ENCODE measurements around the gene TNFAIP2. TPM values are rescaled to one million over a fixed set of nuclear protein-coding genes. Genes with fewer than 3 reads are reported as not detected.

TNFAIP2 gene
- total RNA-seq, 2 experiments from 2014 or later: 0.50 to 0.56 TPM

- H3K4me1 Mint-ChIP-seq (ENCODE audit: low read depth): no peaks in the 10 kb centered on the region
- intact Hi-C loops (cut with micrococcal nuclease): no loop called here
- H3K36me3 Mint-ChIP-seq: no peaks in the 10 kb centered on the region
- DNase-seq: no peak
- ChIA-PET POLR2A (no interaction called here), CTCF (interaction anchor here (2.7 kb wide), 1 partner anchor 25 kb away, joined by 12 read pairs; no protein-coding TSS in a partner anchor)
- H3K27me3 Mint-ChIP-seq: peaks cover 5% of the 10 kb centered on the region
- H3K4me3 Mint-ChIP-seq: no peak overlapping the region
- no peak overlapping the region for H3K27ac Mint-ChIP-seq
- H3K9me3 Mint-ChIP-seq: no peaks in the 10 kb centered on the region
Observed at GRCh38 chr14:103130017-103130764, 6.9 kb downstream of the TNFAIP2 start.

- H3K9me3 Mint-ChIP-seq: no peaks in the 10 kb centered on the region
- H3K36me3 Mint-ChIP-seq: no peaks in the 10 kb centered on the region
- no peak overlapping the region for H3K4me3 Mint-ChIP-seq
- ChIA-PET POLR2A (interaction anchor here (0.6 kb wide), 1 partner anchor 343 kb away, joined by 3 read pairs; no protein-coding TSS in a partner anchor), CTCF (interaction anchor here (2.7 kb wide), 1 partner anchor 26 kb away, joined by 12 read pairs; no protein-coding TSS in a partner anchor)
- no peak overlapping the region for H3K27ac Mint-ChIP-seq
- H3K27me3 Mint-ChIP-seq: peaks cover 5% of the 10 kb centered on the region
- no peaks in the 10 kb centered on the region for H3K4me1 Mint-ChIP-seq (ENCODE audit: low read depth)
- DNase-seq: no peak
- intact Hi-C loops (cut with micrococcal nuclease): no loop called here
Observed at GRCh38 chr14:103130965-103131364, 7.7 kb downstream of the TNFAIP2 start.

DNA sequence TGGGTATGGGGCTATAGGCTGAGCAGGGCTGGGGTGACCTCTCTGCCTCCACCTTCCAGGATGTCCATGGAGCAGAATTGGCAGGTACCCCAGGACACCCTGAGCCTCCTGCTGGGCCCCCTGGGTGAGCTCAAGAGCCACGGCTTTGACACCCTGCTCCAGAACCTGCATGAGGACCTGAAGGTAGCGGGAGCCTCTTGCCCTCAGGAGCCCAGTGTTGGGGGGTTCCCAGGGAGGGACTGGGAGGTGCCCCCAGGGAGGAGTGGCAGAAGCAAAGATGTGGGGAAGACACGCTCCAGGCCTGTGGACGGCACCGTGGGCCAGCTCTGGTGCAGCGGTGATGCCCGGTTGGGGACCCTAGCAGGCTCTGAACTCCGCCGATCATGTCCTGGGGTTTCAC lies 8.3 kb downstream of the TNFAIP2 start:
- ChIA-PET CTCF (interaction anchor here (2.7 kb wide), 1 partner anchor 27 kb away, joined by 12 read pairs; no protein-coding TSS in a partner anchor), POLR2A (interaction anchor here (0.6 kb wide), 1 partner anchor 344 kb away, joined by 3 read pairs; no protein-coding TSS in a partner anchor)
- no peak overlapping the region for H3K27ac Mint-ChIP-seq
- peaks cover 5% of the 10 kb centered on the region for H3K27me3 Mint-ChIP-seq
- intact Hi-C loops (cut with micrococcal nuclease): no loop called here
- no peak overlapping the region for H3K4me3 Mint-ChIP-seq
- no peak for DNase-seq
- H3K36me3 Mint-ChIP-seq: no peaks in the 10 kb centered on the region
- no peaks in the 10 kb centered on the region for H3K4me1 Mint-ChIP-seq (ENCODE audit: low read depth)
- H3K9me3 Mint-ChIP-seq: no peaks in the 10 kb centered on the region

DNA sequence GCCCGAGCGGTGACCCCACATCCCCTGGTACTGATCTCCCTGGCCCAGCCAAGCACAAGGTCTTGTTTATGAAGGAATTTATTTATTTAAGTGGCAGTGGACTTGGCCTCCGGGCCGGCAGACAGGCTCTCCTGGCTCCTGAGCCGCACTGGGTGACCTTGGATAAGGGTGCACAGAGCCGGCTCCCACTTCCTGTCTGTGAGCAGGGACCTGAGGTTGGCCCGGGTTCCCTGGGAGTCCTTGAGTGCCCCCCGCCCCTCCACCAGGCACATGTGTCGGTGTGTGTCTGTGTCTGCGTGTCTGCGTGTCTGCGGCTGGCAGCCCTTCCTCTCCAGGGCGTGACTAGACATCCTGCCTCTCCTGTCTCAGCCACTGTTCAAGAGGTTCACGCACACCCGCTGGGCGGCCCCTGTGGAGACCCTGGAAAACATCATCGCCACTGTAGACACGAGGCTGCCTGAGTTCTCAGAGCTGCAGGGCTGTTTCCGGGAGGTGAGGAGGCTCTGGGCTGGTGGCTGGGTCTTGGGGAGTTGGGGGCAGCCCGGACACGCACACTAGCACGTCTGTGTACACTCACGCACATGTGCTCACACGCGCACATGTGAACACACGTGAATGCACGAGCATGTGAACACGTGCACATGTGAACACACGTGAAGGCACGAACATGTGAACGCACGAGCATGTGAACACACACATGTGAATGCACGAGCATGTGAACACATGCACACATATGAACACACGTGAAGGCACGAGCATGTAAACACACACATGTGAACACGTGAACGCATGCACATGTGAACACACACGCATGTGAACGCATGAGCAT lies 9.3 kb downstream of the TNFAIP2 start:
- H3K4me1 Mint-ChIP-seq (ENCODE audit: low read depth): no peaks in the 10 kb centered on the region

GRCh38 chr14:103133210-103134140 lies 10.2 kb downstream of the TNFAIP2 start:
- no peaks in the 10 kb centered on the region for H3K9me3 Mint-ChIP-seq
- ChIA-PET CTCF (no interaction called here), POLR2A (no interaction called here)
- no peaks in the 10 kb centered on the region for H3K36me3 Mint-ChIP-seq
- no peaks in the 10 kb centered on the region for H3K4me1 Mint-ChIP-seq (ENCODE audit: low read depth)
- no peak for DNase-seq
- intact Hi-C loops (cut with micrococcal nuclease): no loop called here
- H3K27ac Mint-ChIP-seq: no peak overlapping the region
- H3K27me3 Mint-ChIP-seq: peaks cover 5% of the 10 kb centered on the region
- no peak overlapping the region for H3K4me3 Mint-ChIP-seq

More for the DNA sequence above, 9.3 kb downstream of the TNFAIP2 start:
- H3K27ac Mint-ChIP-seq: no peak overlapping the region
- intact Hi-C loops (cut with micrococcal nuclease): no loop called here
- H3K4me3 Mint-ChIP-seq: no peak overlapping the region
- ChIA-PET CTCF (no interaction called here), POLR2A (no interaction called here)
- peaks cover 5% of the 10 kb centered on the region for H3K27me3 Mint-ChIP-seq
- H3K9me3 Mint-ChIP-seq: no peaks in the 10 kb centered on the region
- H3K36me3 Mint-ChIP-seq: no peaks in the 10 kb centered on the region
- DNase-seq: no peak

GRCh38 chr14:103134405-103134804 lies 11.1 kb downstream of the TNFAIP2 start:
- POLR2A ChIA-PET: no interaction called here
- H3K36me3 Mint-ChIP-seq: no peaks in the 10 kb centered on the region
- intact Hi-C loops (cut with micrococcal nuclease): no loop called here
- peaks cover 4% of the 10 kb centered on the region for H3K27me3 Mint-ChIP-seq
- no peaks in the 10 kb centered on the region for H3K9me3 Mint-ChIP-seq
- no peak overlapping the region for H3K27ac Mint-ChIP-seq
- H3K4me1 Mint-ChIP-seq (ENCODE audit: low read depth): no peaks in the 10 kb centered on the region
- DNase-seq: no peak
- H3K4me3 Mint-ChIP-seq: no peak overlapping the region
- CTCF ChIA-PET: interaction anchor here (3.4 kb wide), 1 partner anchor 30 kb away, joined by 15 read pairs; no protein-coding TSS in a partner anchor

DNA sequence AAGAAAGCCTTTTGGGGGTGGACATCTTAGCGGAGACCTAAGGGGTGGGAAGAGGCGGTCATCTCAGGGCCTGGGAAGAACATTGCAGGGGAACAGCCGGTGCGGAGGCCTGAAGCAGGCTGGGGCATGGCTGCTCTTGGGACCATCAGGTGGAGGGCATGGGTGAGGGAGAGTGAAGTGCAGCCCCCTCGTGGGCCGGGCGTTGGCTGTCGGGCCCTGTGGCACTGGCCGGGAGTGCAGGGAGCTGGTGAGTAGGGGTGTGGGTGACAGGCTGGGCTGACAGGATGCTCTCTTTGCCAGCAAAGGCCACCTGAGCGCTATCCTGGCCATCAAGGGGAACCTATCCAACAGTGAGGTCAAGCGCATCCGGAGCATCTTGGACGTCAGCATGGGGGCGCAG lies 11.7 kb downstream of the TNFAIP2 start:
- Mint-ChIP-seq H3K9me3 (no peaks in the 10 kb centered on the region), H3K27me3 (peaks cover 7% of the 10 kb centered on the region), H3K36me3 (no peaks in the 10 kb centered on the region), H3K4me3 (no peak overlapping the region), H3K4me1 (ENCODE audit: low read depth) (no peaks in the 10 kb centered on the region), H3K27ac (no peak overlapping the region)
- CTCF ChIA-PET: interaction anchor here (3.4 kb wide), 1 partner anchor 30 kb away, joined by 15 read pairs; no protein-coding TSS in a partner anchor
- no peak for DNase-seq
- POLR2A ChIA-PET: no interaction called here
- intact Hi-C loops (cut with micrococcal nuclease): no loop called here

DNA sequence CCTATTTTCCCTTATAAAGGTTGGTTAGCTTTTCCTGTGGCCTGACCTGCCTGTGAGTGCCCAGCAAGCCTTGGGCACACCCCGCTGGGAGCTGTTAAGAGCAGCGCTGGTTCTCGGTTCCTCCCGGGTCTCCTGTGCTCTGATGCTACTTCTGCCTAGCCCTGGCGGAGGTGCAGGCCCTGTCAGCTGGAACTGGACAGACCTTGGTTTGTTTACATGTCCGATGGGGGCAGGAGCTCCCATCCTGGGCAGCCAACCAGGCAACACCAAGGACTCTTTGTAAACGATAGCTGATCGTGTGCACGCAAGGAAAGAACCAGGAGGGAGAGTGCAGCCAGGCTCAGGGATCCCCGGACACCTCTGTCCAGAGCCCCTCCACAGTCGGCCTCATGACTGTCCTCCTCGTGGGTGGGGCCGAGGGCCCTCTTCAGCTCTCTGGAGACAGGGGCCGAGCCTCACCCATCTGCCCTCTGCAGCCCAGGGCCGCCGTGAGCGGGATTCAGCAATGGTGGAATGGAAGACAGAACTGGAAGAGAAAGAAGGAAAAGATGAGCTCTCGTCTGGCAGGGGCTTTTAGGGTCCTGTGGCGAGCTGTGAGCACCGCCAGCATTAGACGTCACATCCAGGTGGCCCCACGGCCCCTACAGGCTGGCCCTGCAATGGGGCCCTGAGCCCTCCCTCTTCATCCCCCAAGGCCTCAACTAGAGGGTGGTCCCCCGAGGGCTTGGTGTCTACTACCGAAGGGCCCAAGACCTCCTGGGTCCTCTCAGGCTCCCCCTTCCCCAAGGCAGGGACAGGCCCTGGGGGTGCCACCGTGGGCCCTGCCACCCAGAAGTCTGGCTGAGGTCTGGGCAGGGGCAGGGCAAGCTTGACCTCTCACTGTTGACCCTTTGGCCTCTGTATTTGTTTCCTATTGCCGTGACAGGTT lies 12.3 kb downstream of the TNFAIP2 start:
- peaks cover 4% of the 10 kb centered on the region for H3K4me1 Mint-ChIP-seq (ENCODE audit: low read depth)
- H3K27ac Mint-ChIP-seq: no peak overlapping the region
- no peaks in the 10 kb centered on the region for H3K36me3 Mint-ChIP-seq
- intact Hi-C loops (cut with micrococcal nuclease): no loop called here
- no peaks in the 10 kb centered on the region for H3K9me3 Mint-ChIP-seq
- no peak overlapping the region for H3K4me3 Mint-ChIP-seq
- ChIA-PET POLR2A (interaction anchor here (0.6 kb wide), 1 partner anchor 13 kb away, joined by 3 read pairs; no protein-coding TSS in a partner anchor), CTCF (interaction anchor here (3.4 kb wide), 1 partner anchor 31 kb away, joined by 15 read pairs; no protein-coding TSS in a partner anchor)
- peaks cover 8% of the 10 kb centered on the region for H3K27me3 Mint-ChIP-seq
- DNase-seq: no peak

GRCh38 chr14:103136388-103137271 lies 13.4 kb downstream of the TNFAIP2 start:
- H3K27me3 Mint-ChIP-seq: peaks cover 15% of the 10 kb centered on the region
- ChIA-PET POLR2A (no interaction called here), CTCF (interaction anchor here (0.5 to 3.4 kb wide), 2 partner anchors 32 to 254 kb away, joined by 3 to 15 read pairs; no protein-coding TSS in a partner anchor)
- H3K36me3 Mint-ChIP-seq: no peaks in the 10 kb centered on the region
- peaks cover 6% of the 10 kb centered on the region for H3K4me1 Mint-ChIP-seq (ENCODE audit: low read depth)
- intact Hi-C loops (cut with micrococcal nuclease): no loop called here
- H3K27ac Mint-ChIP-seq: no peak overlapping the region
- H3K9me3 Mint-ChIP-seq: no peaks in the 10 kb centered on the region
- no peak for DNase-seq
- H3K4me3 Mint-ChIP-seq: no peak overlapping the region

DNA sequence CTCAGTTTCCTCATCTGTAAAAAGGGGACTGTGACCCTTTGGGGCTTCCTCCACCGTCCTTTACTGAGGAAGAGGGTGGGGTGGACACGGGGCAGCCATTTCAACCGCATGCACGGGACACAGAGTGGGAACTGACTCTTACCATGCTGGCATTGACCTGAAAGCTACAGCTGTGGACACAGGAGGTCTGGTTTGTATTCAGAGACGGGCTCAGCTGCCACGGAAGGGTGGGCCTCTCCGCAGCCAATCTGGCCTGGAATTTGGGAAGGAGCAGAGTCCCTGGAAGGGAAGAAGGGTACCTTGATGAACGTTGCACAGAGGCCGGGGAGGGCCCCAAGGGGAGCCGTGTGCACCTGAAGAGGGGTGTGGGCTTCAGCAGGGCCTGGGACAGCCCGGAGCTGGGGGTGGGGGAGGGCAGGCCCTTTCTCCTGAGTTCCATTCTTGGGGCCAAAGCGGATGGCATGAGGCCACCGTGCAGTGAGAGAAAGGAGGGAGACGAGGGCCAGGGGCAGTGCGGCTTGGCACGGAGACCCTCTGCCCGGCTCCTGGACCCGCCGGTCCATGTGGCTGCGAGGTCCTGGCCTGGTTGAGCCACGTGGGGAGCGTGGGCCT lies 14.5 kb downstream of the TNFAIP2 start:
- Mint-ChIP-seq H3K4me1 (ENCODE audit: low read depth) (peaks cover 6% of the 10 kb centered on the region), H3K36me3 (no peaks in the 10 kb centered on the region), H3K4me3 (no peak overlapping the region), H3K9me3 (no peaks in the 10 kb centered on the region), H3K27ac (no peak overlapping the region), H3K27me3 (peaks cover 22% of the 10 kb centered on the region)
- ChIA-PET CTCF (interaction anchor here (0.5 to 3.4 kb wide), 2 partner anchors 33 to 253 kb away, joined by 3 to 15 read pairs; no protein-coding TSS in a partner anchor), POLR2A (no interaction called here)
- no peak for DNase-seq
- intact Hi-C loops (cut with micrococcal nuclease): no loop called here
